Stimulated activated CD8-positive, alpha-beta memory T cell treated with anti-CD3 and anti-CD28 coated beads, Interleukin-15, amount 100 ng/mL, for 24 hours (primary cell): Measurements from ENCODE around the gene PDE6A.
"Not testable (repeated sequence)": the region's sequence is repeated elsewhere in the genome, so short reads cannot be mapped to it uniquely, and the experiment has no call there.

Experiments
- DNase-seq: peaks from one replicate; pipeline ENCODE4 v3.0.0-alpha.2; 2020; ENCODE audit warnings: low read depth

Gene PDE6A

GRCh38 chr5:149860801-149861322 is 83.7 kb downstream of the PDE6A start:
- no peak for DNase-seq

DNA sequence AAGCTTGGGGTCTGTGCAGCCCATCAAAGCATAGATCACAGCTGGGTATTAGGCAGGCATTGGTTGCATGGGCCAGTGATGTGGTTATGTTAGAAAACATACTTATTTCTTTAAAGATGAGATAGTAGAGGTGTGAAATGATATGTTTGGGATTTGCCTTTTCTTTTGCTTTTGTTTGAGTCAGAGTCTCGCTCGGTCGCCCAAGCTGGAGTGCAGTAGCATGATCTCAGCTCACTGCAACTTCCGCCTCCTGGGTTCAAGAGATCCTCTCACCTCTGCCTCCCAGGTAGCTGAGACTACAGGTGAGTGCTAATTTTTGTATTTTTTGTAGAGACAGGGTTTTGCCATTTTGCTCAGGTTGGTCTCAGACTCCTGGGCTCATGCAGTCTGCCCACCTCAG is 84.8 kb downstream of the PDE6A start:
- no peak for DNase-seq

GRCh38 chr5:149858481-149858880 is 86.1 kb downstream of the PDE6A start:
- not testable (repeated sequence) for DNase-seq

GRCh38 chr5:149857499-149857898 is 87.1 kb downstream of the PDE6A start:
- DNase-seq, result no peak

- DNase-seq, result no peak
Measured at GRCh38 chr5:149855366-149855765, 89.2 kb downstream of the PDE6A start.

DNA sequence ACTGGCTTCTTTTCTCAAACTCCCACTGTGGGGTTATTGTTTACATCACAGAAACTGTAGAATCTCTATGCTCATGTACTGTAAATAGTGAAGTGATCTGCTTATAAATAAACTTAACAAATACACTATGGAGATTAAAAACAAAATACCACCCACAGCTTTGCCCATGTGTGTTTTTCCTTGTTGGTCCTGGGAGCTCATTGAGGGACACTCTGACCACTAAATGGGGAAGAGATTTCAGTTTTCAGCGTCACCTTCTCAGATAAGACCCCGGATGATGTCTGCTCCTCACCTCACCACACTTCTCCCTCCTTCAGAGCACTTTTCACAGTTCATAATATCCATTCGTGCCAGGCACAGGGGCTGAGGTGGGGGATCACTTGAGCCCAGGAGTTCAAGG is 89.7 kb downstream of the PDE6A start:
- DNase-seq, result no peak

- no peak for DNase-seq
Measured at GRCh38 chr5:149853701-149854100, 90.9 kb downstream of the PDE6A start.

GRCh38 chr5:149853331-149853648 is 91.3 kb downstream of the PDE6A start:
- no peak for DNase-seq

DNA sequence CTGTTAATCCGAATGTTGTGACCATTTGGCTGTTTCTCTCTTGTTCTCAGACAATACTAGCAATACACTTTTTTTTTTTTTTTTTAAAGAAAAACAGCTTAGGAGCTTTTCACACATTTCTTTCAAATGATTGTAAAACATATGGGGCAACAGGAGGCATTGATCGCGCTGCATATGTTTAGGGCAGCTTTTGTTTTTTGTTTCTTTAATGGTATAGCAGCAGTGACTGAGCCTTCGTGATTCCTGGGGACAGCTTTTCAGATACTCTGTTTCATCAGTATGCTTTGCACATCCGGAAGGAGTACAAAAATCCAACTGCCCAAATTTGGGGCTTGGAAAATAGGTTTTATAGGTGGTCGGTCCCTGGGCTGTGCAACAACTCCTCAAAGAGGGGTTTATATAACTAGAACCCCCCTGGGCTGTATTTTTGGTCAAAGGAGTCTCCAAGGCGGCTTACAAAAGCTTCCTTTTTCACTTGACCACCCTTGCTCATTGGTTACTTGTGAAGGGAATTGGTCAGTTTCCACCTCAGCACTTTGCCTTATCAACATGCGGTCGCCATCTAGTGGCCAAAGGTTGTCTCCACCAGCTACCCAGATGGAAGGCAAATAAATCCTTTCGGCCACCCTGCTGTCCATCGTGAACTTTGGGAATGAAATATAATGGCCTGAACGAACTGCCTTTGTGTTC is 91.8 kb downstream of the PDE6A start:
- no peak for DNase-seq

DNA sequence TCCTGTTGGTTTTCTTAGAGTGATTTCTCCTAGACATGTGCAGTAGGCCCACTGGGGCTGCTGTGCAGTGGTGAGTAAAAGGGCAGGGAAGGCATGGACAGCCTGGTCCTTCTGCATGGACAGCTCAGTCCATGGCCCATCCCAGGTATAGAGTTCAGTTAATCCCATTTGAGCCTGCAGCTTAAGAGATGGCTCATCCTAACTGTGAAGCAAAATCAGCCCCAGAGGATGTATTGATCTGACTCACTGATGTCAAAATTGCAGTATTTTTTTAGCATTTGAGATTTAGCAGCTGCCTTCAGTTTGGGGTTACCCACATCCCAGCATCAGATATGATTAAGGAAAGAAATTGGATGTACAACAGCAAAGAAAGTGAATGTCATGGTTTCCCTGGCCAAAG is 93.4 kb downstream of the PDE6A start:
- no peak for DNase-seq

DNA sequence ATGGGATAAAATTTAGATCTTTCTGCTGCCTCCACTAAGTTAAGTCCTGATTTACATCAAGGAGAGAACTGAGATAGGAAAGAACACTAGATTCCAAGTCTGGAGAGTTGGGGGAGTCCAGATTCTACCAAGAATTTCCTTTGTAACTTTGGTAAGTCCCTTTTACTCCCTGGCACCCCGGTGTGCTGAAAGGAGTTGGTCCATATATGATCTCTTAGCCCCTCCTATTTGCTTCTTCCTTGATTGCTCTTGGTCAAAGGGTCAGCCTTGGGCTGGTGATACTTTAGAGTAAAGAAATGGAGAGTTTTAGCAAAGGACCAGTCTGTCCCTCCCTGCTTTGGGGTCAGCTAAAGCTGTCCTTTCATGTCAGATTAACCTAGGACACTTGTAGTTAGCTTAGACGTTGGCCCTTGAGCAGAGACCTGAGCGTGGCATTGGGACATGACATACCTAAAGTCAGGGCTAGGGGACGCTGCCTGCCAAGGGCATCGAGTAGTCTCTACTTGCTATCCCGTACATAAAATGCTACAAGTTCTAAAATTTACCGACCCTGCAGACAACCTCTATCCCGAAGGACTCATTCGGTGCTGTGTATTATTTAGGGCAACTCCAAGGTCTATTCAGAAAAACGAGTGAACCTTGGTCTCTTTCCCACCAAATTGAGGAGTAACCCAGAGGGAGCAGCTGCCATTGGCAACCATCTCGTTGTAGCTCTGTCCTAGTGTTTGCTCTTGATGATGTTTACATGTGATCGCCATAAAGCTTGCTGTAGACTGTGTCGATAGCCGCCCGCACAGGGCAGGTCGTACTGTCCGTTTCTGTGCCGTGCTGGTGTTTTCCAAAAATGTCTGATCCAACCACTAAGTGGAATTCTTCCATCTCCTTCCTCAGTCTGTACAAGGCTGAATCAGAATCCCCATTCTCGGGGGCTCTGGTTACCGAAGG is 94.4 kb downstream of the PDE6A start:
- DNase-seq, result no peak

DNA sequence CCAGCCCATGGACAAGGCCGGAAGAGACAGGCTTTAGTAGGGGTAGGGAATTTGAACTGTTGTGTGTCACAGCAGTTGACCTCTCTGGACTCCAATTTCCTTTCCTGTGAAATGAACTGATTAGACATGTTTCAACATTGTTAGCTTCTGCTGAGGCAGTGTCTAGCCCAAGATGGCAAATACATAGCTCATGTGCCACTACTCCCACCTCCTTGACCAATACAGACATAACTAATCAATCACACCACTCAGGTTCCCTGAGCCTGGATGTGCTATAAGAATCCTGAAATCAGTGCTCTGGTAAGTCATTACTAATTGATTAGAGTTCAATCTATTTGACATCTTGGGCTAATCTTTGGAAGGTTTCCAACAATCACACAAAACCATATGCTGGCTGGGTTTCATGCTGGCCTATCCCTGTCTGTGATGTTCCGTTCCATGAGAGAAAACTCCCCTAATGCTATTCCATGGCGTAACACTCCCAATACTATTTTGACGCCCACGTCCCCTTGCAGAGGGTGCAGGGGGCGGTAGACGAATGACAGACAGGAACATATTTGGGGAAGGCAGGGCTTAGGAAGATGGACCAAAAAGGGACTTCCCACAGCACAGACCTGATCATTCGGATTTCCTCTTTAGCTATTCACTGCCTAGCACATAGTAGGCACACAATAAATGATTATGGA is 95.2 kb downstream of the PDE6A start:
- DNase-seq, result no peak

- no peak for DNase-seq
Measured at GRCh38 chr5:149847611-149848010, 97.0 kb downstream of the PDE6A start.

DNA sequence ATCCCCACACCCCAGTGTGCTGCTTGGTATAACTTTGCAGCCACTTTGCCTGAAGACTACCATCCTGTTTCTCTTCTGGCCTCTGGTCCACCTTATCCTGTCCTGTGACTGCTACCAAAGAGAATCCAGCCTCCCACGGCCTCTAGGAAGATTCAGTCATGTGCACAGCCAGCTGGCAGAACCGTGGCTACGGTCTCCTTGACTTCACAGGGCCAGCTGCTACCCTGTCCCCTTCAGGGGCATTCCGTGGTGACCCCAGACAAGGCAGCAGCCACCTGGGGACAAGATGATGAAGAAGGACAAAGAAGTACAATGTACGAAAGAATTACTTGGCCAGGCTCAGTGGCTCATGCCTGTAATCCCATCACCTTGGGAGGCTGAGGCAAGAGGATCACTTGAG is 98.6 kb downstream of the PDE6A start:
- DNase-seq, result no peak

- no peak for DNase-seq
Measured at GRCh38 chr5:149845601-149846000, 99.0 kb downstream of the PDE6A start.

GRCh38 chr5:149841851-149842793 is 102.5 kb downstream of the PDE6A start:
- no peak for DNase-seq

GRCh38 chr5:149840226-149840825 is 104.3 kb downstream of the PDE6A start:
- no peak for DNase-seq

GRCh38 chr5:149839761-149840160 is 104.8 kb downstream of the PDE6A start:
- DNase-seq, result no peak

DNA sequence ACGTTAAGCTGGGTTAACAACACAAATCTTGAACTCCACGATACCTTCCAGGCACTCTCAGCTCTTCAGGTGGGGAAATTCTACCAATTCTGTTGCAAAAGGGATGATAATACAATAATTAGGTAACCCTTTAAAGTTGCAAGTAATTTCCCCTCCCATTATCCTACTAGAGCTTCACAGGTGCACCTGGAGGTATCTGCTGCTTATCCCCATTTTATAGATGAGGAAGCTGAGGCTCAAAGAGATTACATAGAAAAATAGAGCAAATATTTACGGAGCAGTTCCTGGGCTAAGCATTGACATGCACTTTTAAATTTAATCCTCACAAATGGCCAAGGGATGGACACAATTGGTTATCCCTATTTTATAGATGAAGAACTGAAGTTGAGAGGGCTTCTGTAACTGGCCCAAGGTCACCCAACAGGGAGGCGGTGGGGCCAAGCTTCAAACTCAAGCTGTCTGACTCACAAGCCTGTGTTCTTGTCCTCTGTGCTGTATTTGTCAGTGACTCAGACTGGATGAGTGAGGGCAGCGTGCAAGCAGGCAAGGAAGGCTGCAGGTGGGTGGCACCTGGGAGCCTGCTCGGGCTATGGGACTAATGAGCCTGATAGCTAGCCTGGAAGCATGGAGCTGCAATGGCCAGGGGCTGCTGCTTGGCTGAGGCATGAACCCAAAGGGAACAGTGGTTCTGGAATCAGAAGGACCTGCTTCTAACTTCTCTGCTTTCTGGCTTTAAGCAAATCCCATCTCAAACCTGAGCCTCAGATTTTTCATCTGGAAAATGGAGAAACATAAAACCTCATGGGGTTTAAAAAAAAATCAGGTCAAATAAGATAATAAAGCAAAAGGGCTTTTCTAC is 105.5 kb downstream of the PDE6A start:
- DNase-seq, result no peak

- DNase-seq, result no peak
Measured at GRCh38 chr5:149837680-149838269, 106.8 kb downstream of the PDE6A start.
